NCI-H2196 (cell line): ENCODE data around the gene TMPRSS13.
"Not testable (repeated sequence)": the region's sequence is repeated elsewhere in the genome, so short reads cannot be mapped to it uniquely, and the experiment has no call there.

Experiments
- DNase-seq: peaks from one replicate; lab custom pipeline; 2025; ENCODE audit not compliant: unreplicated experiment; lab: John Stamatoyannopoulos, UW

Gene TMPRSS13

DNA sequence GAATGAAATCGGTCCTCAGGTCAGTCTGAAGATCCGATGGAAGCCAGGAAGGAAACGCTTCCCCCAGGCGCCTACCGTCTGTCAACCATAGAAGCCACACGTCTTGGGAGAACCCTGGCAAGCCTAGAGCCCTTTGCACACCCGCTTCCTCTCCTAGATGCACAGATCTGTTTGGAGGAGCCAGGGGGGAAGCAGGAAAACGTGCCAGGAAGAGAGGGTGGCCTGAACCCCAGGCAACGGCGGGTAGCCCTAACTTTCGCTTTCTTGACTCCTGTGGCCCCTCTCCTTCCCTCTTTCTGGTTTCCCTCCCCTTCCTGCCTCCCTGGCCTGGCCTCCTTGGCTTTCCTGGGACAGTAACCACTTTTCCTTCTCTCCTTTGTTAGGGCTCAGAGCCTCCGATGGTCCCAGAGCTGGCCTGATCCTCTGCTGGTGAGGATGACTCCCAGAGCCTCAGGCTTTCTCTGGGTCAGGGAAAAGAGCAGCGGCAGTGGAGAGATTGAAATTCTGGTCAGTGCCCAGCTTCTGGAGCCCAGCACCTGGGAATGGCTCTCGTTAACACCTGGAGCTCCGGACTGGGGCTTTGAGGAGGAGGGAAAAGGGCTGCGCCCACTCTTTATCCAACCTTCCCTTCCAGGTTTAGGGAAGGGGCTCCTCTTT lies 54.8 kb downstream of the TMPRSS13 start:
- DNase-seq = no peak

DNA sequence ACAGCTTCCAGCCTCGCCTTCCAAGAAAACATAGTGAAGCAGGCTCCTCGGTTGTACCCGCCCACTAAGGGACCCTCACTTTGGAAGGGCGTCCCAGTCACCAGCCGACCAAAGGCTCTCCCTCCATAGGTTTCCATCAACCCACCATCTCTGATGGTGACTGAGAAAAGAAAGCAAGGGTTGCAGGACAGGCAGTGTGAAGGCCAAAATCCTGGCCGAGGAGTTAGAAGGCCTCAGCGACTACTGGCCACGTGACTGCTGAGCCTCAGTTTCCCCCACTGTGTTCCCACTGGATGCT lies 55.4 kb downstream of the TMPRSS13 start:
- DNase-seq = no peak

DNA sequence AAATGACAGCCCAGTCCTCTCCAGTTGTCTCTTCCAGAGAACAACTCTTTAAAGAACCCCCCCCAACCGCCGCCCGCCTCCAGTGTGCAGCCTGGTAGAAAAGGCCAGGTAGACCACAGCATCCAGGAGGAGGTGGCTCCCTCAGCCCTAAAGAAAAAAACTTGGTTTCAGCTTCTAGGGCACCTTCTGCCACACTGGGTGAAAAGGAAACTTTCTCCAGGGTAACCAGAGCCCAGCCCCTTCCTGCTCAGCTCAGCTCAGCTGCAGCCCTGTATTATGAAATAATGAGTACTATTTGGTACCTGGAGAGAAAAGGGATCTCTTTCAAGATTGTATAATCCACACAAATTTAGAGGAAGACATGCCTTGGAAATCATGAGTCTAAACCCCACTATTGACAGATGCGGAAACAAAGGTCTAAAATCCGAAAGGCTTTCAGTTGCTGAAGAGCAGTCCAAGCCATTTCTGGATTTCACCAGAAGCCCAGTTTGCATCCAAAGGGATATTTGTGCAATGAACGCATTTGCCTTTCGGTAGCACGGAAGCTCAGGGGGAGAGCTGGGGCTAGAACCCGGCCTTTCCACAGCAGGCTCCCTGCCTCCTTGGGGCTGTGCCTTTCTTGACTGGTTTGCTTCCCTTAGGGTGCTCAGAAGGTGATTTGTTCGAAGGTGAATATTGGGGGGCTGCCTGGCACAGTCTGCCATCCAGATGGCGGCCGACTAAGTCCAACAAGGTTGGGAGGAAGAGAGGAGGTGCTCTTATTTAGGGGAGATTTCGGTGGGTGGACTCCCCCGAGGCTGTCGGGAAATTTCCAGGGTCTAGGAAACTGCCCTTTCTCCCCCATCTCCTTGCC lies 56.0 kb downstream of the TMPRSS13 start:
- no peak for DNase-seq

DNA sequence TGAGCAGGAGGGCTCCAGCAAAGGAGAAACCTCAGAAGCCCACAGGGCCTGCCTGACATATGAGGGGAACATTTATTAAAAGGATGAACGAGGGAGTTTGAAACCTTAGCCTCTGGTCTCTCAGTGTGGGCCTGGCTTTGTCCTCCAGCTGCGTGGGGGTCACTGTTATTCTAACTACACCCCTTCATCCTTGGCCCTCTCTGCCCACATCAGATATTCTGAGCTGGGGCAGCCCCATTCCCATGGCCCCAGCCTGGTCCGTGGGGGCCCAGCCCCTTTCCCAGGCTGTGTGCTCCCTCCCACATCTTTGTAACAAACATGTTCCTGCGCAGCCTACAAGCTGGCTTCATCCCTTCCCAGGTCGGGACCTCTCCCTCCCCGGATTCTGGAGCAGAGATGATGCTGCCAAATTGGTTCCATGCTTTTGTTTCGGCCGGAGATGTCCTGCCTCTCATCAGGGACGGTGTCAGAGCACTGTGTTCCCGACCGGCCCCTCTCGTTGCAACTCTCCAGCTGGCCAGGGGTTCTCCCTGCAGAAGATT lies 56.7 kb downstream of the TMPRSS13 start:
- no peak for DNase-seq

DNA sequence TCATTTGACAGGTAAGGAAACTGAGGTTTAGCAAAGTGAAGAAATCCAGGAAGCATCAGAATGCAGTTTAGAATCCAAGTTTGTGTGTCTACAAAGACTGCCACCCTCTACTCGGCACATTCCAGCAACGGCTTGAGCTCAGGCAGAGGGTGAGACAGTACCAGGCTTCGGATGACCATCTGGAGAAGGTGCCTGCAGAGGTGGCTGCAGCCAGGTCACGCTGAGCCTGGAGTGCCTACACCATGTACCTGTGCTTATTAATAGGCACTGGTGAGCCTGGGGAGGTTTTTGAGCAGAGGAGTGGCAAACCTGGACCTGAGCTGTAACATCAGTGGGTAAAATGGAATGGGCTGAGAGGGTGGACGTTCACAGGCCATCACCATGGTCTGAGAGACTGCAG lies 57.4 kb downstream of the TMPRSS13 start:
- no peak for DNase-seq

DNA sequence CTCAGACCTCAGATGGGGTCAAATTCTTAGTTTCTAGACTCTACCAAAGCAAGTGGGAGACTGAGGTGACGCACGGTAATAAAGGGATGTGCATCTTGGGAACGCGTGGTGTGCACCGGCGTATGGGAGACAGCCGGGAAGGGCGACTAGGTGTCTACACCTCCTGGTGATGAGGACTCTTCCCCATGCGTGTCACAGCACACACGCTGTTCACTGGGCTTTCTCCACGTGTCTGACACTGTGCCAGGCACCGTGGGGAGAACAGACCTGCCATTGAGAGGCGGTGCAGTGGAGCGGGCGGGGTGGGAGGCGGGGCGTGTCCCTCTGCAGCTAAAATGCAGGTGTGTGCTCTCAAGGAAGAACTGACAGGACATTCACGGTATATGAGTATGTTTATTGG lies 58.0 kb downstream of the TMPRSS13 start:
- DNase-seq = no peak

DNA sequence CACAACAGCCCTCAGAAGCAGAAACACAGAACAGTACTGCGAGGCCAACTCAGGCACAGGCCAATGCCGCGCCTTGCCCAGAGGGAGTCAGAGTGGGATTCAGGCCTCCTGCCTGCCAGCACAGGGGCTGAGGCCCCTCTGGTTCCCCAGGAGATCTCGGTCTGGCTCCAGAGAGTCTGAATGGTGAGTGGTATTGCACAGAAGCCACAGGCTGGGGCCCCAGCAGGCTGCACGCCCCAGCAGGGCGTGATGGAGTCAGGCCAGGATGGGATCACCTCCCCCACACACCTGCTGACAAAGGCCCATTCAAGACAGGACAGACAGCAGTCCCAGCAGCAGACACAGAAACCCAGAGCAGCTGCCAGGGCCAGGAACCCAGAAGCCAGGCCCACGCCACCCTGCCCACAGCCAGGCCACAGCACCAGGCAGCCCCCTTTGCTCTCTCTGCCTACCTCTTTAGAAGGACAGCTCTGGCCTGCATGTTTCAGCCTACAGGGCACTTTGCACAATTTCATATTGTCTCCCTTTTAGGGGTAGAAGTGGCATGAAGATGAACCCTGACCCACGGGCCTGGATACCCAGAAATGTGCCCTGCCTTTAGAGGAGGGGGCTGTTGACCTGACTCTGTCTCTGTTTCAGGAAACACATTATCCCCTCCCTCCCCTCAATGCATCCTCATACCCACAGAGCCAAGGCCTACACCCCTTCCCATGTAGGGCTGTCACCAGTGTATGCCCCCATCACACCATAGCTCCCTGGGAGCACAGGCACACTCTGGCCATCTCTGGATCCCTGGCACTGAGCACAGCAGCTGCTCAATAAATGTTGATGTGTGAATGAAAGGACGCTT lies 58.9 kb downstream of the TMPRSS13 start:
- peak; percentile 58 for DNase-seq

DNA sequence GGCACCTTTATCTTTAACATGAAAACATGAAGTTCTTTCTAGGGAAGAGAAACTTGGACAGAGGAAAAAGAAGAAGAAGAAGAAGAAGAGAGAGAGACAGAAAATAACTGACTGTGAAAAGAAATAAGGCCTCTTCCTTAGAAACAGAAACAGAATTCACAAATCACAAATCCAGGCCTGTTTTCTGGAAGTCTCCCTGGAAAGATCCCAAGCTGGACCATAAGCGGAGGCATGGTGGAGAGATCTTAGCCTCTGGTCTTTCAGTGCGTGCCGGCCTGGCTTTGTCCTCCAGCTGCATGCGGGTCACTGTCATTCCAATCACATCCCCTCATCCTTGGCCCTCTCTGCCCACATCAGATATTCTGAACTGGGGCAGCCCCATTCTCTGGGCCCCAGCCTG lies 59.6 kb downstream of the TMPRSS13 start:
- DNase-seq = no peak

DNA sequence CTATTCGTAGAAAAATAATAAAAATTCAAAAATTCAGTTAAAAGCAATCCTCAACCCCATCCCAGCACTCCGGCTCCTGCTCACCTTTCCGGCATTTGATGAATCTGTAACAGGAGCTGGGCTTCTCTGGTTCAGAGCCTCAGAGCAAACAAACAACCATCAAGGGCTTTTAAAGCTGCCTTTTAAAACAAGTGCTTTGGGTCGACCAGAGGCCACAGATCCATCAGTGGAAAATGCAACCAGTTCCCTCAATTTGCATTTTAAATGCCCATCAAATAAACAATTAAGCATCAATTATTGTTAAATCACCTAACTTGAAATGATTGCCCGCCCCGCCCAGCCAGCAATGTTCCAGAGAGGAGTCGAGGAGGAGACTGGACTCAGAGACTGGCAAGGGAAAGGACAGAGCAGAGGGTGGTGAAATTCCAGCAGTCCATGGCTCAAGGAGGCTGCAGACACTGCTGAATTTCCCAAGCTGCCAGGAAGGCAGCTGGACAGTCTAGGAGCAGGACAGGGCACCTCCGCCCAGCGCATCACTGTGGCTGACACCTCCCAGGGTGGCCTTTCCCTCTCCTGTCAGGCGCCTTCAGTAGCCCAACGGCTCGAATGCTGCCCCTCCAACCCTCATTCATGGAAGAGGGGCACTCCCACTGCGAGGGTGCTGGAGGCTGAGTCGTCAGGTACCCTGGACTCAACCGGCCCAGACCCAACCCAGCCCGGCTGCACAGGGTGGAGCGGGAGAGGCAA lies 60.2 kb downstream of the TMPRSS13 start:
- peak; percentile 45 for DNase-seq

DNA sequence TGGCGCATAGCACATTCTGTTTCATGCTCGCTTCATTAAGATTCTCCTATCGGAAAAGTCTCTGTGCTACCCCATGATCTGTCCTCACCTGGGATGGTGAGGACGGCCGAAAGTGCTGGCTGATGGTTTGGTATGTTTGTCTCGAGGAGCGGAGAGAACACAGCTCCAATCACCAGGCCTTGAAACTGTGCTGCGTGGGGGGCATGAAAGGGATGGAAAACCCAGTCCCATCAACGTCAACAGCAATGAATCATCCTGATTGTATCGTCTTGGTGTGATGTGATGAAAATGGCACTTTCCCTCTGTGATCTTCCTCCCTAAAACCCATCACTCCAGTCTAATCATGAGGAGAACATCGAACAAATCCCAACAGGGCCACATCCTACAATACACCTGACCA lies 61.1 kb downstream of the TMPRSS13 start:
- no peak for DNase-seq

DNA sequence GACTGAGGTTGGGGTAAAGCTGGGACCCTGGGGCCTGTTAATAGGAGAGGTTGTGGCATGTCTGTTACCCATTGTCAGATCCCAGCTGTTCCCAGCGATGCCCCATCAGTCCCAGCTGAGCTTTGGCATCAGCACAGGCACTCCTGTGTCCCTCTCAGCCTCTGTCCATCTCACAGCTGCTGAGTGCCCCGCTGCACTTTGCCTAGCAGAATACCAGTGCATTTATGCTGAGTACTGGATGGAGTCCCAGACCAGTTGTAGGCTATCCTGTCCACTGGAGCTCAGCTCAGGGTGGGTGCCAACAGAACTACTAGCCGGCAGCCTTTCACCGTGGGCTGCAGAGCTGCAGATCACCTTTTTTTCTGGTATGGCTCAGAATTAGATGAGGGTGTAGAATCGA lies 62.7 kb downstream of the TMPRSS13 start:
- DNase-seq = no peak

DNA sequence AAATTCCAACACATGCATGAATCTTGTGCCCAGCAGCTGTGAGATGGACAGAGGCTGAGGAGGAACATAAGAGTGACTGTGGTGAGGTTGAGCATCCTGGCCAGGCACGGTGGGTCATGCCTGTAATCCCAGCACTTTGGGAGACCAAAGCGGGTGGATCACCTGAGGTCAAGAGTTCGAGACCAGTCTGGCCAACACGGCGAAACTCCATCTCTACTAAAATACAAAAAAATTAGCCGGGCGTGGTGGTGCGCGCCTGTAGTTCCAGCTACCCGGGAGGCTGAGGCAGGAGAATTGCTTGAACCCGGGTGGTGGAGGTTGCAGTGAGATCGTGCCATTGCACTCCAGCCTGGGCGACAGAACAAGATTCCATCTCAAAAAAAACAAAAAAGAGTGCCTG lies 63.7 kb downstream of the TMPRSS13 start:
- not testable (repeated sequence) for DNase-seq

DNA sequence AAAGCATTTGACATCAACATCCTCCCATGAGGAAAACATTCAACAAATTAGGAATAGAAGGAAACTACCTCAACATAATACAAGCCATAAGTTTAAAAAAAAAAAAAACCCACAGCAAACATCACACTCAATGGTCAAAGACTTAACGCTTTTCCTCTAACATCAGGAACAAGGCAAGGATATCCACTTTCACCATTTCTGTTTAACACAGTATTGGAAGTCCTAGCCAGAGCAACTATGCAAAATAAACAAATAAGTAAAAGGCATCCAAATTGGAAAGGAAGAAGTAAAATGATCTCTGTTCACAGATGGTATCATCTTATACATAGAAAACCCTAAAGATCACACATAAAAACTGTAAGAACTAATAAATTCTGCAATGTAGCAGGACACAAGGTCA lies 65.8 kb downstream of the TMPRSS13 start:
- no peak for DNase-seq

DNA sequence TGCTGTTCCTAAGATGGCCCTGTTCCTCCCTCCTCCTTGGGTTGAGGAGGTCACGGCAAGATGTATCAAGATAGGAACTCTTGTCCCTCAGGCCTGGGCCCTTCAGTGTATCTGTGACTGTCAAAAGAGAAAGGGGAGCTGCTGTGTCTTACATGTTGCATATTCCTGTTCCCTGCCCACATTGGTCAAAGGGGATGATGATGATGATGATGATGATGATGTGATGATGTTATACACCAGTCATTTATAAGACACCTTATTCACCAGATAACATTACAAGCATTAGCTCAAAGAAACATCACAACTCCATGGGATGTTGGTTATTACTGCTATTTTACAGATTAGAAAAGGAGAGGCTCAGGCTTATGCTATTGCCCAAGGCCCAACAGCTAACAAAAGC lies 66.4 kb downstream of the TMPRSS13 start:
- no peak for DNase-seq

DNA sequence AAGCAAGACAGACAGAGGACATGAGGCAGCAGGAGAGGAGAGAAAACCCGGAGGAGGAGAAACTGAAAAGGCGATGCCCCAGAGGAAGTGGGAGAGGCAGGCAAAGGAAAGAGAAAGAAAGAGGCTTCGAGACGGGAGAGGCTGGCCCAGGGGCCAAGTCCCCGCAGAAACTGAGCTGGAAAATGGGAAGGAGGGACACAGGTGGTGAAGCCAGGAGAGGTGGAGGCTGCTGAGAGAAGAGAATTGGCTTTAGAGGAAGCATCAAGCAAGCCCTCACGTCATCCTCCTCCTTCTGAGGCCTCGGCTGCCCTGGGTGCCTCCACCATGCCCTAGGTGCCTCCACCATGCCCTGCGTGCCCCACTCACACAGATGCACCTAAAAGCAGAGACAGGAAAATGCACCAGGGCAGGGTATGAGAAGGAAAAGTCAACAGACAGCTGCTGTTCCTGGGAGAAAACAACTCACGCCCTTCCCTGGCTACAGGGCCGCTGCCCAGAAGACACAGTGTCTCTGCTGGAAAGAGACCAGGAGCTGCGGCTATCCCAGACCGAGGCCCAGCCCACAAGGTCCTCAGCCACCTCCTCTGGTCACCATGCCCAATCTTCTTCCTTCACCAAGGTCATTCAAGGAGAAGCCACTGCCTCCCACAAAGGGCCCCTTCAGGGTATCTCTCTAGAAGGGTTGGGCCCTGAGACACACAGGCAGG lies 67.0 kb downstream of the TMPRSS13 start:
- DNase-seq = no peak

DNA sequence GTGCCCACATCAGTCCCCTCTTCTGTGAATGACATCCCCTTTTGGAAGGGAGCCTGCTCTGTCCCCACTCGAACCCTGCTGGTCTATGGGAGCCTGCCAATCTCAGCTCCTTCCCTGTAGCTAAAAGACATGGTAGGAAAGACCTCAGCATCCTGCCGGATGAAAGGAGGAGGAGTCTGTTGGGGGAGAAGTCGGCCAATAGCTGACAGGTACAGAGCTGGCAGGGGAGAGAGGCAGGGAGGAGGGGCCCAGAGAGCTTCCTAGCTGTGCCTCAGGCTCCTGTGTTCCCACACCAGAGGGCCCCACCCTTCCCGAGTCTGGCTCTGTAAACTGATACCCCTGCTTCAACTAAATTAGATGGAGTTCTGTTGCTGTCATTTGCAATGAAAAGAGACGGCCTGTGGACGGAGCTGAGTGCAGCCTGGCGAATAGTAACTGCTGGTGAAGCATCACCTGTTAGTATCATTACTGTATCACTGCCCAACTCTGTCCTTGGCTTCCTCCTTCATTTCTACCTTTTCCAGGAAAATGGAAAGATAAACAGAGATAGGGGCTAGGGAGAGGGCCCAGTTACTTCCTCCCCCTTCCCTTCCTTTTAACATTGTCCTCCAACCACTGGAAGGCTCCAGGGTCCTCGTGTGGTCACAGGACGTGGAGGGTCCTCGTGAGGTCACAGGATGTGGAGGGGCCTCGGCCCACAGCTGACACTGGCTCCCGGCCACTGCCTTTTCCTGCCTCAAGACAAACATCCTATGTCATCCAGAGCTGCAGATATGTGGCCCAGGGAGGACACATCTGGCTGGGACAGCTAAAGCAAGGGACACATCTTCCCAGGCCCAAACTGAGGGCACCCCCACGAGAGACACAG lies 67.8 kb downstream of the TMPRSS13 start:
- DNase-seq = peak; percentile 79

DNA sequence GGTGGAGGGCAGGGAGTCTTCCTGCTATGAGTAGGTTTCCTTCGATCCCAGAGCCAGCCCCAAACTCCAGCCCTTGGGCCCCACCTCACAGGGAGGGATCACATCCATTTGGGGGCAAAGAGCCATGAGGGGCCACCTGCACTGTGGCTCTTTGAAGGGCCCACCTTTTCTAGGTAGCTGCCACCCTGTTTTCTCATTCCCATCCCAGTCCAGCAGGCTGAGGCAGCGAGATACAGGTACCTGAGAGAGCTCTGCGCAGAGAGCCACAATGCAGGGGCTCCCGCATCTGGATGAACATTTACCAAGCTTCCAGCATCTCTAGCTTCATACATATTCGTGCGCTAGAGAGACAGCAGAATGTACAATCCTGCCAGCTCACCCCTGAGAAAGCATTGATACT lies 69.1 kb downstream of the TMPRSS13 start:
- DNase-seq = no peak

DNA sequence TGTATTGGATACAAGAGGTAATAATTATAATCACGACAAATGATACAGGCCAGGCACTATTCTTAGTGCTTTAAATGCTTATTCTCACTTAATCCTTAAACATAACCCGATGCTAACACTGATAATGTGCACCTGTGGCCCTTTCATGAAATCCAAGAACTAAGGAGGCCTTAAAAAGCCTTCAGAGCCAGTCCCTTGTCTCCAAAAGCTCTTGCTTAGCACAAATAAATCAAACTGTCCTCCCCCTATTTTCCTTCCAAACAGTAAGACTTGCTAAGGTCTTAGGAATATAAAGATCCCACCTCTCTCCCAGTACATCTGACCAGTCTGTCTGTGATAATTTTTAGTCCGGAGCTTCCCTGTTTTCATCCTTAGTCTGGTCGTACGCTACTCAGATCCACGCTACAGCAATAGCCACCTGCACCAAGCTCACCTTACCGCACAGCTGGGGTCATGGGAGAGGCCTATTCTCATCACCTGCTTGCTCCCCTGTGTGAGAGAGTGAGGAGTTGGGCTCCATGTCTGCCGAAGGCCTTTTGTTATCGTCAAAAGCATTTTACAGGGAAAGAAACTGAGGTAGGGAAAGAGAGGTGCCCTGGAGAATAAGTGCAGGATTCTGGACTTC lies 69.6 kb downstream of the TMPRSS13 start:
- DNase-seq = no peak

DNA sequence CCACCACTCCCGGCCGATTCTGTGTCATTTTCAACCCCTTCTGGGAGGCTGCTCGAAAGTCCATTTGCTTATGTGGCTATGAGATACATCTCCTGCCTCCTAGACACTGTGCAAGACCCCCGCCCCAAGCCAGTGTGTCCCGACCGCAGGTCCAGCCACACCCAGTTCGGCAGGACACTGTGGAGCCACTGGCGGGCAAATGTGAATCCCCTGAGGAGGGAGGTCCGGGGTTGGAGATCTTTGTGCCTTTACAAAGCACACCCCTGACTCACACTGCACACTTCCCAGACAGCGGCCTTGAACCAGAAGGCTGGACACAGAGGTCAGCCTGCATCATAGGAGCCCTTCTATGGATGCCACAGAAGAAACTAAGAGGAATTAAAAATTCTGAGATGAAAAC lies 70.1 kb downstream of the TMPRSS13 start:
- DNase-seq = no peak
